Measurements from ENCODE around the gene VPS54. TPM values are rescaled to one million over a fixed set of nuclear protein-coding genes. Genes with fewer than 3 reads are reported as not detected.
"Not testable (repeated sequence)": the region's sequence is repeated elsewhere in the genome, so short reads cannot be mapped to it uniquely, and the experiment has no call there.

The VPS54 gene
- total RNA-seq, 1 donor, result 18.8 TPM

- peaks cover 66% of the 10 kb centered on the region for H3K79me2 ChIP-seq (ENCODE audit: insufficient read depth, low read length)
- H3K36me3 ChIP-seq (ENCODE audit: insufficient read depth, low read length), result no peaks in the 10 kb centered on the region
- H3K4me3 ChIP-seq (ENCODE audit: insufficient read depth, low read length), result no peak overlapping the region
Observed at GRCh38 chr2:63990072-63990471, 29.2 kb downstream of the VPS54 start.

GRCh38 chr2:63988842-63989436 is 30.3 kb downstream of the VPS54 start:
- not testable (repeated sequence) for H3K27me3 ChIP-seq (ENCODE audit: insufficient read depth, low read length); H3K36me3 ChIP-seq (ENCODE audit: insufficient read depth, low read length); H3K27ac ChIP-seq (ENCODE audit: low read depth, low read length); H3K4me1 ChIP-seq (ENCODE audit: insufficient read depth, low read length); DNase-seq (ENCODE audit: insufficient read length, low spot score, missing footprints); H2AFZ ChIP-seq (ENCODE audit: low read length); H3K4me3 ChIP-seq (ENCODE audit: insufficient read depth, low read length); H3K9me3 ChIP-seq (ENCODE audit: low read depth, low read length); H3K4me2 ChIP-seq (ENCODE audit: insufficient read depth, low read length)
- Histone ChIP-seq H4K20me1 (ENCODE audit: insufficient read depth, low read length) (peaks cover 21% of the 10 kb centered on the region), H3K79me2 (ENCODE audit: insufficient read depth, low read length) (peaks cover 72% of the 10 kb centered on the region)

More at GRCh38 chr2:63990072-63990471, 29.2 kb downstream of the VPS54 start:
- TF ChIP-seq CTCF (IDR thresholded peaks at IDR 0.05; ENCODE audit: extremely low read depth, low read depth, low read length), result no peak
- no peak for DNase-seq (ENCODE audit: insufficient read length, low spot score, missing footprints)
- peaks cover 22% of the 10 kb centered on the region for H4K20me1 ChIP-seq (ENCODE audit: insufficient read depth, low read length)
- peaks cover 2% of the 10 kb centered on the region for H3K4me1 ChIP-seq (ENCODE audit: insufficient read depth, low read length)
- no peak overlapping the region for H3K27ac ChIP-seq (ENCODE audit: low read depth, low read length)
- no peak overlapping the region for H3K4me2 ChIP-seq (ENCODE audit: insufficient read depth, low read length)
- no peaks in the 10 kb centered on the region for H3K9me3 ChIP-seq (ENCODE audit: low read depth, low read length)
- no peaks in the 10 kb centered on the region for H3K27me3 ChIP-seq (ENCODE audit: insufficient read depth, low read length)
- H2AFZ ChIP-seq (ENCODE audit: low read length), result no peak overlapping the region

- H3K27me3 ChIP-seq (ENCODE audit: insufficient read depth, low read length), result no peaks in the 10 kb centered on the region
- H3K9me3 ChIP-seq (ENCODE audit: low read depth, low read length), result no peaks in the 10 kb centered on the region
- H2AFZ ChIP-seq (ENCODE audit: low read length), result no peak overlapping the region
- TF ChIP-seq CTCF (IDR thresholded peaks at IDR 0.05; ENCODE audit: extremely low read depth, low read depth, low read length), result no peak
- no peak overlapping the region for H3K4me3 ChIP-seq (ENCODE audit: insufficient read depth, low read length)
- no peak overlapping the region for H3K4me2 ChIP-seq (ENCODE audit: insufficient read depth, low read length)
- no peak for DNase-seq (ENCODE audit: insufficient read length, low spot score, missing footprints)
- H3K36me3 ChIP-seq (ENCODE audit: insufficient read depth, low read length), result peaks cover 4% of the 10 kb centered on the region
- H3K79me2 ChIP-seq (ENCODE audit: insufficient read depth, low read length), result peaks cover 49% of the 10 kb centered on the region
- no peaks in the 10 kb centered on the region for H3K4me1 ChIP-seq (ENCODE audit: insufficient read depth, low read length)
- H4K20me1 ChIP-seq (ENCODE audit: insufficient read depth, low read length), result peaks cover 14% of the 10 kb centered on the region
- no peak overlapping the region for H3K27ac ChIP-seq (ENCODE audit: low read depth, low read length)
Observed at GRCh38 chr2:63984606-63985359, 34.4 kb downstream of the VPS54 start.

GRCh38 chr2:63983986-63984605 is 35.1 kb downstream of the VPS54 start:
- TF ChIP-seq CTCF (IDR thresholded peaks at IDR 0.05; ENCODE audit: extremely low read depth, low read depth, low read length), result no peak
- Histone ChIP-seq H3K4me2 (ENCODE audit: insufficient read depth, low read length) (no peak overlapping the region), H3K79me2 (ENCODE audit: insufficient read depth, low read length) (peaks cover 42% of the 10 kb centered on the region), H2AFZ (ENCODE audit: low read length) (no peak overlapping the region), H3K27ac (ENCODE audit: low read depth, low read length) (no peak overlapping the region), H3K27me3 (ENCODE audit: insufficient read depth, low read length) (no peaks in the 10 kb centered on the region), H3K9me3 (ENCODE audit: low read depth, low read length) (no peaks in the 10 kb centered on the region), H4K20me1 (ENCODE audit: insufficient read depth, low read length) (peaks cover 12% of the 10 kb centered on the region), H3K4me1 (ENCODE audit: insufficient read depth, low read length) (no peaks in the 10 kb centered on the region), H3K36me3 (ENCODE audit: insufficient read depth, low read length) (peaks cover 4% of the 10 kb centered on the region), H3K4me3 (ENCODE audit: insufficient read depth, low read length) (no peak overlapping the region)
- no peak for DNase-seq (ENCODE audit: insufficient read length, low spot score, missing footprints)

Data from osteoblast (primary cell).